ENCODE data around the gene PIH1D1. TPM values are rescaled to one million over a fixed set of nuclear protein-coding genes. Genes with fewer than 3 reads are reported as not detected.

Gene PIH1D1
- total and polyA plus RNA-seq, 2 of the 13 experiments (the other 11 are each of a cell fraction or from before 2014, with no cell fraction given): 110 to 137 TPM

- TF ChIP-seq HNF1A (IDR thresholded peaks at IDR 0.05; ENCODE audit: low read depth) (0 out of 2 replicates have a peak, but pooled peaks have one; percentile 44), HNF1A (CRISPR knock-in tag; IDR thresholded peaks at IDR 0.05; ENCODE audit: borderline replicate concordance) (peak; percentile 46; the same call in 1 of the 2 replicates), RXRA (CRISPR knock-in tag; IDR thresholded peaks at IDR 0.05) (peak; percentile 28; the same call in 1 of the 2 replicates), GMEB2 (CRISPR knock-in tag; IDR thresholded peaks at IDR 0.05; ENCODE audit: low read depth) (peak; percentile 74; the same call in 1 of the 2 replicates), ZFP36L2 (CRISPR knock-in tag; IDR thresholded peaks at IDR 0.05) (no peak), ZNF660 (CRISPR knock-in tag; IDR thresholded peaks at IDR 0.05; ENCODE audit: borderline replicate concordance, low read depth) (no peak), ZNF329 (CRISPR knock-in tag; IDR thresholded peaks at IDR 0.05; ENCODE audit: low read depth) (no peak), SIN3B (IDR thresholded peaks at IDR 0.05; ENCODE audit: low read length) (no peak; the same call in 1 of the 2 replicates), FIP1L1 (IDR thresholded peaks at IDR 0.05; ENCODE audit: borderline replicate concordance, insufficient read depth, low read depth, low read length) (0 out of 2 replicates have a peak, but pooled peaks have one; percentile 74), RAD21 (CRISPR knock-in tag; IDR thresholded peaks at IDR 0.05) (no peak), TRAFD1 (CRISPR knock-in tag; IDR thresholded peaks at IDR 0.05; ENCODE audit: borderline replicate concordance) (peak; percentile 73; the same call in 1 of the 2 replicates), ZNF713 (CRISPR knock-in tag; IDR thresholded peaks at IDR 0.05) (no peak; the same call in 1 of the 2 replicates), ATF3 (CRISPR knock-in tag; IDR thresholded peaks at IDR 0.05) (peak; percentile 86), THAP11 (CRISPR knock-in tag; IDR thresholded peaks at IDR 0.05) (peak; percentile 94), CREBL2 (CRISPR knock-in tag; IDR thresholded peaks at IDR 0.05; ENCODE audit: borderline replicate concordance) (no peak), FOXO4 (CRISPR knock-in tag; conservative IDR thresholded peaks at IDR 0.05) (no peak), ARID3A (IDR thresholded peaks at IDR 0.05; ENCODE audit: low read depth, low read length) (no peak)
Observed at GRCh38 chr19:49487277-49488045, 35.8 kb upstream of the PIH1D1 start, which contains the start of gene RPL13A (continued).
